Naive thymus-derived CD8-positive, alpha-beta T cell (primary cell): ENCODE measurements around the gene TOP2A. TPM values are rescaled to one million over a fixed set of nuclear protein-coding genes. Genes with fewer than 3 reads are reported as not detected.
A peak's percentile ranks its signal among the peaks of the same experiment; 100 is the strongest.

ENCODE experiments used
- ATAC-seq, 2 donors: fragments of 150-1000 bp; cut with Tn5 transposase in 1 of 2; sonication (Bioruptor Pico), chemical (Tn5 transposase) in 1 of 2; 1 replicate in 1 of 2; 2 replicates in 1 of 2; pipeline ENCODE4 v1.10.0; 2021; ENCODE audit warnings: mild to moderate bottlenecking in 2 of 2, moderate library complexity in 2 of 2
- POLR2A ChIA-PET: fragments of 350-600 bp; sonication (Branson Sonifier 250); formaldehyde crosslinking; loops from one replicate; lab custom pipeline; 2021; ENCODE audit warnings: antibody characterized with exemption; lab: Charles Lee
- DNase-seq, 10 donors: peaks; one replicate each; pipeline versions ENCODE4 v3.0.0 to v3.0.0-alpha.2; 2020 to 2022
- H3K27ac Mint-ChIP-seq, 10 donors: one replicate each; pipeline ENCODE4 v1.8.0; 2020 to 2022; ENCODE audit warnings: mild to moderate bottlenecking in 10 of 10, mixed read lengths in 10 of 10, moderate library complexity in 4 of 10, inconsistent platforms in 1 of 10
- H3K27me3 Mint-ChIP-seq, 5 donors: one replicate each; pipeline ENCODE4 v1.8.0; 2021 to 2022; ENCODE audit warnings: mixed read lengths in 5 of 5
- H3K36me3 Mint-ChIP-seq, 3 donors: one replicate each; pipeline ENCODE4 v1.8.0; 2020 to 2022; ENCODE audit warnings: mixed read lengths in 3 of 3, mild to moderate bottlenecking in 2 of 3, inconsistent platforms in 1 of 3
- H3K4me1 Mint-ChIP-seq, 4 donors: one replicate each; pipeline ENCODE4 v1.8.0; 2021 to 2022; ENCODE audit warnings: mixed read lengths in 4 of 4
- H3K4me3 Mint-ChIP-seq, 10 donors: one replicate each; pipeline ENCODE4 v1.8.0; 2020 to 2022; ENCODE audit warnings: mild to moderate bottlenecking in 10 of 10, mixed read lengths in 10 of 10, moderate library complexity in 6 of 10, inconsistent platforms in 1 of 10
- H3K9me3 Mint-ChIP-seq, 9 donors: one replicate each; pipeline ENCODE4 v1.8.0; 2020 to 2022; ENCODE audit warnings: mixed read lengths in 9 of 9, mild to moderate bottlenecking in 3 of 9, inconsistent platforms in 1 of 9, moderate library complexity in 1 of 9
- polyA plus RNA-seq, 3 donors: library from polyadenylated mRNA; unstranded; fragments of 300-500 nt; fragmentation: Illumina TruSeq; gene quantifications; one replicate each; pipeline ENCODE4 v1.2.3, GENCODE V29; 2021
- total RNA-seq, 8 experiments: library from RNA in 2 of 8; stranded (reverse) in 2 of 8; gene quantifications; one replicate each; pipeline ENCODE4 v1.2.3 and lab custom pipeline; 2021 to 2026

The TOP2A gene
- total and polyA plus RNA-seq, 5 experiments from 2014 or later = 0.14 to 0.81 (median 0.41) TPM; not detected in 2

- Mint-ChIP-seq H3K9me3 (no peaks in the 10 kb centered on the region), H3K4me1 (peaks cover 42 to 86% (median 77%) of the 10 kb centered on the region in 4 donors), H3K4me3 (peak overlapping the region; percentile 59 to 87 (median 82)), H3K36me3 (peaks cover 0 to 23% (median 7%) of the 10 kb centered on the region in 3 donors), H3K27ac (peak overlapping the region; percentile 22 to 89 (median 84)), H3K27me3 (no peaks in the 10 kb centered on the region)
- POLR2A ChIA-PET = interaction anchor here (0.5 to 12.6 kb wide), 9 partner anchors 8 to 206 kb away, joined by 4 to 283 read pairs (median 6); partner anchors contain the start of genes CASC3 and RARA
- ATAC-seq (no peak), DNase-seq (no peak)
Observed at GRCh38 chr17:40345994-40346764, 71.5 kb downstream of the TOP2A start.

DNA sequence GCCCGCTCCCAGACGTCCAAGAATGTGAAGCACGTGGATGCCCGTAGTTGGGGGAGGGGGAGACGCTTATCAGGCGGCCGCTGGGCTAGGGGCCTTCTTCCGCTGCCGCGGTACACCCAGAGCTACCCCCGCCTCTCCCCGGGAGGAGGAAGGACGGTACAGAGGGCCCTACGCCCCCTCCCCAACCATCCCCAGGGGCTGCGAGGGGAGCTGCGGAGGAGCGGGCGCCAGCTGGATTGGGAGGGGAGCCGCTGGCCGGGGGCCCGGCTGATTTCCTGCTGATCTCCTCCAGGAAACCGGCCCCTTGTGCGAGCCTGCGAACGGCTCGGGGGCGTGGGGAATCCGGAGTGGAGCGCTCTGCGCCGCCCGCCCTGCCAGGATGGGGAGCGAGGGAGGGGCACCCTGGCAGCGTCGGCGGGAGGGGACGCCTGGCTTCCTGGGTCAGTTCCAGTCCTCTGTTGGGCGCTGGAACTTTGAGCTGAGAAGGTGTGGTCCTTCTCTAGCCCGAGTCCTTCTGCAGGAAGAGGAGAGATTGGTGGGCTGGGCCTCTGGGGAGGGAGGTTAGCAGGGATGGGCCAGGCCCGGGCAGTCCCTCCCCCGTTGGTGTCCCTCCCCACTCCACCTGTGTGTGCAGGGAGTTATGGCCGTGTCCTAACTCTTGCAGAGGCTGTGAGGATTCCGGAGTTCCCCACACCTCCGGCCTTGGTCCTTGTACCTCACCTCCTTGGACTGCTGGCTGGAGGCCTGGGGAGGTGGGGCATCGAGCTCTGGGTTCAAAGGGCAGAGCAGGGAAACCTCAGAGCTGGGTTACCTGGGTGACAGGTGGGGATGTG is 72.3 kb downstream of the TOP2A start:
- peak in 3 of 10 donors; percentile 26 to 49 (median 40) for DNase-seq

DNA sequence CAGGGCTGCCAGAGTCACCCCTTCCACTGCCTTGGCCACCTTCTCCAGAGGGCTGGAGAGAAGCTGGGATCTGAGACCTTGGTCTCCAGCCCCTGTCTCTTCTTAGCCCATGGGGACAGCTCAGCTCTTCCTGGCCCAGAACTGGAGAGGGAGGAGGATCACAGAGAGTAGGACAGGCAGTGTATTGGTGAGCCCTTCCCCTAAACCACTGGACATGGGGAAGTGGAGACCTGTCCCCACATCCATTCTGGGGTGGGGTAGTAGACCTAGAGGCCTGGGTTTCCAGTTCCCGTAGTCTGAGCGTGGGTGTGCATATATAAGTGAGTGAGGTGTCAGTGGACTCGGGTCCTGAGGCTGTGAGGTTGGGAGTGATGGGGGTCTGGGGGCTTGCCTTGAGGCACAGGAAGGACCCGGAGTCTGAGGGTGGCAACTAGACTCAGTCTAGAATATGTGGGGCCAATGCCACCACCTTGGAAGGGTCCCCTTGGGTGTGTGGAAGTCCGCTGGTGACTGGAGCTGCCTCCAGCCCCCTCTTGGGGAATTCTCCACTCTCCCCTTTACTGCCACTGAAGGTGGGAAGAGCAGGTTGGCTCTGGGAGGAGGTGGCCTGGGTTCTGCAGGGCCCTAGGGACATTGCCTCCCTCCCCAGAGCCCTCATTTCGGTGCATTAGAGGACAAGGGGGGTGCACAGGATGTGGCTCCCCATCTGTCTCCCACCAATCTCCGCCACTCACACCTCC is 73.1 kb downstream of the TOP2A start:
- POLR2A ChIA-PET = interaction anchor here (0.5 to 12.6 kb wide), 11 partner anchors 10 to 149 kb away, joined by 3 to 283 read pairs (median 6); partner anchors contain the start of gene RARA
- Mint-ChIP-seq H3K27me3 (no peaks in the 10 kb centered on the region), H3K36me3 (peaks cover 0 to 14% (median 4%) of the 10 kb centered on the region in 3 donors), H3K4me1 (peaks cover 49 to 93% (median 85%) of the 10 kb centered on the region in 4 donors), H3K4me3 (peak overlapping the region; percentile 59 to 88 (median 83)), H3K9me3 (no peaks in the 10 kb centered on the region), H3K27ac (peak overlapping the region; percentile 82 to 96 (median 90))
- DNase-seq = peak in 1 of 10 donors; percentile 36
- ATAC-seq = peak; percentile 4 to 7

More for the DNA sequence above, 72.3 kb downstream of the TOP2A start:
- Mint-ChIP-seq H3K27ac (peak overlapping the region; percentile 73 to 96 (median 90)), H3K27me3 (no peaks in the 10 kb centered on the region), H3K36me3 (peaks cover 0 to 18% (median 7%) of the 10 kb centered on the region in 3 donors), H3K9me3 (no peaks in the 10 kb centered on the region), H3K4me3 (peak overlapping the region; percentile 59 to 88 (median 83)), H3K4me1 (peaks cover 46 to 93% (median 85%) of the 10 kb centered on the region in 4 donors)
- POLR2A ChIA-PET = interaction anchor here (0.5 to 12.6 kb wide), 12 partner anchors 9 to 532 kb away, joined by 3 to 283 read pairs (median 5); partner anchors contain the start of genes CASC3 and RARA
- ATAC-seq = peak; percentile 22 to 24

GRCh38 chr17:40343219-40344119 is 74.2 kb downstream of the TOP2A start:
- ATAC-seq (no peak), DNase-seq (peak in 3 of 10 donors; percentile 29 to 37 (median 36))
- H3K27ac Mint-ChIP-seq = peak overlapping the region; percentile 72 to 96 (median 88)
- no peaks in the 10 kb centered on the region for H3K27me3 Mint-ChIP-seq
- no peaks in the 10 kb centered on the region for H3K9me3 Mint-ChIP-seq
- peaks cover 48 to 91% (median 83%) of the 10 kb centered on the region in 4 donors for H3K4me1 Mint-ChIP-seq
- peaks cover 0 to 6% (median 0%) of the 10 kb centered on the region in 3 donors for H3K36me3 Mint-ChIP-seq
- H3K4me3 Mint-ChIP-seq = peak overlapping the region; percentile 64 to 88 (median 84)
- POLR2A ChIA-PET = interaction anchor here (0.8 to 12.6 kb wide), 7 partner anchors 11 to 34 kb away, joined by 3 to 283 read pairs (median 6); partner anchors contain the start of gene RARA

DNA sequence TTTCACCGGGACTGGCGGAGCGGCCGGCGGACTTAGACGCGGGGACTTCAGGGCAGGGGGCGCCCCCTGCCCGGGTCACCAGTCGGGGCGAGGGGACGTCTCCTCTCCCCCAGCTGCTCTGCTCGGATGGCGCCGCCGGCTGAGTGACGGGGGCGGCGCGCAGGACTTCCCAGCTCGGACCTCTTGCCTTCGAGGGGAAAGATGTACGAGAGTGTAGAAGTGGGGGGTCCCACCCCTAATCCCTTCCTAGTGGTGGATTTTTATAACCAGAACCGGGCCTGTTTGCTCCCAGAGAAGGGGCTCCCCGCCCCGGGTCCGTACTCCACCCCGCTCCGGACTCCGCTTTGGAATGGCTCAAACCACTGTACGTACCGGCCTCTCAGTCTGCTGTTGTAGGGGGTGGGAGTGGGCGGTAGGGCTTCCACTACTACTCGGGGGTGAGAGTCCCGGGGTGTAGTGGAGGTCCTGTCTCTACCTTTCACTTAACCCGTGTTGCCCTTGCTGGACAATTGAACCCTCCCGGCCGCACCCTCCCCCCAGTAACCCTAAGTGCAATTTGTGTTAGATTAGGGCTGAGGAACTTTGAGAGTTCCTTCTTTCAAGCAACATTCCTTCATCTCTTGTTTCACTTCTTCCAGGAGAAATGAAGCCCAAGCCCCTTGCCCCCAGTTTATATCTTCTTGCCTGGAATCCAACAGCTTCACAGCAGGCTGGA is 75.0 kb downstream of the TOP2A start:
- no peaks in the 10 kb centered on the region for H3K27me3 Mint-ChIP-seq
- no peak for DNase-seq
- H3K9me3 Mint-ChIP-seq = no peaks in the 10 kb centered on the region

GRCh38 chr17:40341808-40342503 is 75.7 kb downstream of the TOP2A start:
- Mint-ChIP-seq H3K4me3 (peak overlapping the region; percentile 58 to 88 (median 84)), H3K4me1 (peaks cover 51 to 90% (median 83%) of the 10 kb centered on the region in 4 donors), H3K27ac (peak overlapping the region in 9 of 10 donors; percentile 82 to 98 (median 96)), H3K27me3 (no peaks in the 10 kb centered on the region), H3K36me3 (peaks cover 0 to 6% (median 0%) of the 10 kb centered on the region in 3 donors), H3K9me3 (no peaks in the 10 kb centered on the region)
- POLR2A ChIA-PET = interaction anchor here (0.9 to 12.6 kb wide), 5 partner anchors 14 to 261 kb away, joined by 3 to 283 read pairs (median 10); partner anchors contain the start of gene RARA
- ATAC-seq = peak; percentile 0 to 6
- DNase-seq = peak in 1 of 10 donors; percentile 16

More for the DNA sequence above, 75.0 kb downstream of the TOP2A start:
- ATAC-seq = no peak
- POLR2A ChIA-PET = interaction anchor here (0.9 to 12.6 kb wide), 5 partner anchors 15 to 60 kb away, joined by 3 to 283 read pairs (median 6); partner anchors contain the start of gene RARA
- Mint-ChIP-seq H3K27ac (peak overlapping the region; percentile 72 to 96 (median 88)), H3K4me1 (peaks cover 48 to 90% (median 83%) of the 10 kb centered on the region in 4 donors), H3K4me3 (peak overlapping the region; percentile 64 to 88 (median 83)), H3K36me3 (peaks cover 0 to 6% (median 0%) of the 10 kb centered on the region in 3 donors)

DNA sequence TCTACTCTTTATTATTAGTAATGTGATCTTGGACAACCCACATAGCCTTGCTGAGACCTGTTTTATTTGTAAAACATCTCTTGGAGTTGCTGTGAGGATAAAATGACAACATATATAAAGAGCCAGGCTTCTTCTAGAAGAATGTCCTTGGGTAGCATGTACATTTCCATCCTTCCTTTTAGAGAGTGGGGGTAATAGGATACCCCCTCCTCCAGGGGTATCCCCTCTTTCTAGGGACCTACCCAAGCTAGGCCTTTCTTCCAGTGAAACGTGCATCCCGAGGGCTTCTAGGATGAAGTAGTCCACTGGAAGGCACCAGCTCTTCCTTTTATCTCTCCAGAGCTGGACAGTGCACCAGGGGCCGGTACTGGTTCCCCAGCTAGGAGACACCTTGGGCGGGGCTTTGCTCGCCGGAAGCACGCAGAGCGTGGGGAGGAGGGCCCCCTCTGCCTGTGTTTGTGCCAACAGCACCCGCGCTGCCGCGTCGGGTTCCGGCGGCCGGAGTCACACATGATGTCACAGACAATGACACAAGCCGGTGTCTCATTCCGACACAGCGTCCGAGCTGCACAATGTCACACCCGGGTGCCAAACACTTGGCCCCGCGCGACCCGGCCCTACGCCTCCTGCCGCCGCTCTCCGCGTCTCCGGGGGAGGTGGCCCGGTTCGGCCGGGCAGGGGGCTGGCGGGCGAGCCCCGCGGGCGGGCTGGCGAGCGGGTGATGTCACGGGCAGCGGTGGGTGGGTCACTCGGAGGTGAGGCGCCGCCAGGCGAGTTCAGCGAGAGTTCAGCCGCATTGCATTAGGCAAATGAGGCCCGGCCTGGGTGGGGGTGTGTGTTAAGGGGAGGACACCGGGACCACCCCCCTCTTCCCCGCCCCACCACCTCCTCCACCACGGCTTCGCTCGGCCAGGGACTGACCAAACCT is 76.6 kb downstream of the TOP2A start:
- H3K4me1 Mint-ChIP-seq = peaks cover 49 to 87% (median 81%) of the 10 kb centered on the region in 4 donors
- POLR2A ChIA-PET = interaction anchor here (0.7 to 12.6 kb wide), 9 partner anchors 13 to 262 kb away, joined by 3 to 283 read pairs (median 3); no protein-coding TSS in a partner anchor
- peak; percentile 78 to 95 (median 87) for DNase-seq
- H3K27ac Mint-ChIP-seq = peak overlapping the region; percentile 80 to 98 (median 96)
- H3K9me3 Mint-ChIP-seq = no peaks in the 10 kb centered on the region
- peak; percentile 63 to 81 for ATAC-seq
- H3K27me3 Mint-ChIP-seq = no peaks in the 10 kb centered on the region
- H3K36me3 Mint-ChIP-seq = peaks cover 0 to 6% (median 0%) of the 10 kb centered on the region in 3 donors
- peak overlapping the region; percentile 71 to 89 (median 84) for H3K4me3 Mint-ChIP-seq

DNA sequence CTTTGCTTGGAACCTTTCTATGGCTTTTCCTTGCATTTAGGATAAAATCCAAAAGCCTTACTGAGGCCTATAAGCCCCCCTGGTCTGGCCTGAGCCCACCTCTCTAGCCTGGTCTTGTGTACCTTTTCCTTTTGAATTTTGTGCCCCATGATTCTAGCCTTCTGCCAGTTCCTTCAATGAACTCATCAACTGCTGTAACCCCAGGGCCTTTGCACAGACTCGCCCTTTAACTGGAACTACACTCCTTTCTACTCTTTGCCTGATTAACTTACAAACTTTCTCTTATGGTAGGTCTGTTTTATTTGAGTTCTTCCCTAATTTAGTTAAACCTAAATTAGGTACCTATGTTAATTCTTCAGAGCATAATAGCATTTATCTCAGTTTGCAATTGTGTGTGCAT is 77.4 kb downstream of the TOP2A start:
- Mint-ChIP-seq H3K4me1 (peaks cover 45 to 79% (median 74%) of the 10 kb centered on the region in 4 donors), H3K27me3 (no peaks in the 10 kb centered on the region), H3K27ac (peak overlapping the region; percentile 72 to 98 (median 96)), H3K9me3 (no peaks in the 10 kb centered on the region), H3K36me3 (peaks cover 0 to 6% (median 0%) of the 10 kb centered on the region in 3 donors), H3K4me3 (peak overlapping the region in 8 of 10 donors; percentile 13 to 89 (median 82))
- POLR2A ChIA-PET = interaction anchor here (0.9 to 12.6 kb wide), 4 partner anchors 11 to 22 kb away, joined by 3 to 283 read pairs (median 6); no protein-coding TSS in a partner anchor
- ATAC-seq (no peak), DNase-seq (no peak)
